Kidney (tissue), 14 donors: ENCODE measurements around the gene CD4. TPM values are rescaled to one million over a fixed set of nuclear protein-coding genes. Genes with fewer than 3 reads are reported as not detected.

Source experiments
- DNase-seq, 5 donors: peaks; one replicate each; pipeline ENCODE4 v3.0.0-alpha.2; 2013 to 2020
- FAIRE-seq: peaks from 2 replicates; lab custom pipeline; 2012; peaks lifted over from hg19 to GRCh38; lab: Jason Lieb, UNC
- H3K27ac ChIP-seq, 2 donors: one replicate each; pipeline ENCODE4 v1.7.0; 2013; ENCODE audit warnings: low read depth in 2 of 2, low read length in 2 of 2, inconsistent platforms in 1 of 2
- H3K27me3 ChIP-seq: one replicate; pipeline ENCODE4 v1.7.1; 2013; ENCODE audit warnings: low read length, inconsistent platforms; ENCODE audit not compliant: control insufficient read depth, insufficient read depth
- H3K36me3 ChIP-seq, 3 donors: one replicate each; pipeline versions ENCODE4 v1.7.0 to v1.7.1; 2013; ENCODE audit warnings: low read length in 3 of 3, control low read depth in 1 of 3, inconsistent platforms in 1 of 3; ENCODE audit not compliant: insufficient read depth in 3 of 3, control insufficient read depth in 2 of 3
- H3K4me1 ChIP-seq, 3 donors: one replicate each; pipeline versions ENCODE4 v1.7.0 to v1.7.1; 2013; ENCODE audit warnings: low read length in 3 of 3, inconsistent platforms in 1 of 3, low read depth in 1 of 3; ENCODE audit not compliant: control insufficient read depth in 2 of 3, insufficient read depth in 2 of 3
- H3K4me3 ChIP-seq, 3 donors: one replicate each; pipeline versions ENCODE4 v1.7.0 to v1.8.1; 2013; ENCODE audit warnings: low read length in 3 of 3, control low read depth in 1 of 3, inconsistent platforms in 1 of 3
- H3K9ac ChIP-seq, 3 donors: one replicate each; pipeline versions ENCODE4 v1.7.0 to v1.7.1; 2013; ENCODE audit warnings: low read length in 3 of 3, control low read depth in 1 of 3, inconsistent platforms in 1 of 3
- H3K9me3 ChIP-seq, 3 donors: one replicate each; pipeline versions ENCODE4 v1.7.0 to v1.7.1; 2013; ENCODE audit warnings: low read length in 3 of 3, control low read depth in 1 of 3, inconsistent platforms in 1 of 3; ENCODE audit not compliant: control insufficient read depth in 2 of 3, insufficient read depth in 1 of 3
- CTCF ChIP-seq: IDR thresholded peaks from 3 replicates; pipeline ENCODE4 v1.5.1; 2012; ENCODE audit warnings: mild to moderate bottlenecking, moderate library complexity, borderline replicate concordance; ENCODE audit not compliant: insufficient read depth; ENCODE audit errors: extremely low read depth
- intact Hi-C: fragments of 100-400 bp; cut with DNase I; formaldehyde crosslinking; loops from one replicate; pipeline ENCODE4 v1.11.1; 2022
- polyA plus RNA-seq: library from polyadenylated mRNA; stranded (reverse); fragments of 350-450 nt; fragmentation: Illumina TruSeq; extraction: RNeasy Lipid Tissue Mini Kit (QIAGEN cat#74804); gene quantifications from one replicate; pipeline ENCODE4 v1.2.3, GENCODE V29; 2014; ENCODE audit warnings: low read depth, low replicate concordance; ENCODE audit not compliant: insufficient read depth
- total RNA-seq: library from RNA; stranded (reverse); fragmentation: NEBNext Ultra II Directional; extraction: Animal tissue kit (Norgen Biotek cat#: 25700); gene quantifications from one replicate; pipeline ENCODE4 v1.2.1, GENCODE V29; 2021
- donor health status: control.
- donor health status: control.
- donor health status: control.
- donor health status: control.
- donor health status: control.
- donor health status: DM: yes; HTN: yes; CAD: no.
- donor health status: Normal renal cell carcinoma (clear cell type).

CD4 gene
- total and polyA plus RNA-seq, 2 donors from 2014 or later, result 12.2 to 38.1 TPM

GRCh38 chr12:6763380-6763779 is 25.9 kb upstream of the CD4 start:
- no peaks in the 10 kb centered on the region for H3K27me3 ChIP-seq
- no peak for TF ChIP-seq CTCF
- no peaks in the 10 kb centered on the region for H3K9me3 ChIP-seq
- peak overlapping the region; percentile 8 to 36 (median 33) for H3K4me3 ChIP-seq
- intact Hi-C loops, result no loop called here
- H3K36me3 ChIP-seq, result no peaks in the 10 kb centered on the region
- FAIRE-seq (no peak), DNase-seq (no peak)
- H3K4me1 ChIP-seq, result peaks cover 2 to 26% (median 20%) of the 10 kb centered on the region in 3 donors
- H3K9ac ChIP-seq, result peak overlapping the region in 2 of 3 donors; percentile 71 to 78
- H3K27ac ChIP-seq, result peak overlapping the region; percentile 90 to 99

GRCh38 chr12:6764011-6764828 is 25.1 kb upstream of the CD4 start:
- no peak for TF ChIP-seq CTCF
- FAIRE-seq, result peak; percentile 97
- Histone ChIP-seq H3K9ac (peak overlapping the region; percentile 9 to 78 (median 71)), H3K27ac (peak overlapping the region; percentile 90 to 99), H3K4me3 (peak overlapping the region; percentile 26 to 36 (median 33)), H3K9me3 (no peaks in the 10 kb centered on the region), H3K4me1 (peaks cover 5 to 30% (median 25%) of the 10 kb centered on the region in 3 donors), H3K27me3 (no peaks in the 10 kb centered on the region), H3K36me3 (peaks cover 0 to 2% (median 0%) of the 10 kb centered on the region in 3 donors)
- intact Hi-C loops, result no loop called here
- DNase-seq, result peak; percentile 98 to 99 (median 98)

GRCh38 chr12:6765048-6765633 is 24.2 kb upstream of the CD4 start:
- peak overlapping the region; percentile 82 to 83 for H3K27ac ChIP-seq
- H3K4me3 ChIP-seq, result peak overlapping the region; percentile 8 to 69 (median 69)
- intact Hi-C loops, result no loop called here
- no peaks in the 10 kb centered on the region for H3K9me3 ChIP-seq
- FAIRE-seq, result no peak
- H3K27me3 ChIP-seq, result no peaks in the 10 kb centered on the region
- no peak for TF ChIP-seq CTCF
- DNase-seq, result no peak
- peaks cover 0 to 2% (median 0%) of the 10 kb centered on the region in 3 donors for H3K36me3 ChIP-seq
- peak overlapping the region in 2 of 3 donors; percentile 2 to 59 for H3K9ac ChIP-seq
- peaks cover 5 to 30% (median 25%) of the 10 kb centered on the region in 3 donors for H3K4me1 ChIP-seq
